Heart left ventricle (tissue), 13 donors: ENCODE results near the gene SLA2.

ENCODE experiments used
- POLR2A ChIP-seq, 2 donors: fragments of 450-650 bp; IDR thresholded peaks; one replicate each; pipeline ENCODE4 v1.6.1; 2017; ENCODE audit warnings: antibody characterized with exemption in 2 of 2, mild to moderate bottlenecking in 2 of 2, moderate library complexity in 2 of 2
- TF ChIP-seq, protein P1 (sequence below), 12 donors: fragments of 200-600 bp; sonication (generic) in 4 of 12; IDR thresholded peaks; one replicate each; pipeline versions ENCODE4 v1.5.0 to v1.8.0; 2018 to 2022; ENCODE audit warnings: antibody characterized with exemption in 12 of 12, mild to moderate bottlenecking in 5 of 12
- donor health status: ischemic (EF 13 %, LVEDD 7.1; RV severe dilation, severe dysfunction).
- donor health status: DM: no; HTN: yes; CAD: no.
- donor health status: DM: no; HTN: no; CAD: no.
- donor health status: ischemic (EF 25% LVEDD 6.9; RV normal size, moderate dysfunction).
- donor health status: ischemic (EF 25% LVEDD 5.7; RV mildly dilated, moderate dysfunction).
- donor health status: ischemic (EF 35%, LVEDD 5.7; RV mildly dilated, moderate dysfunction).
- donor health status: nonischemic (EF 11% LVEDD 7.7; RV severe dilation, severe dysfunction).
- donor health status: DM: yes; HTN: yes; CAD: no.
- donor health status: PGD.
- donor health status: ischemic (EF 29% LVEDD 5.4; RV normal size, mild dysfunction).
- donor health status: nonischemic (EF 23%, LVEDD 6.1; RV moderate dilation, normal function).

DNA sequence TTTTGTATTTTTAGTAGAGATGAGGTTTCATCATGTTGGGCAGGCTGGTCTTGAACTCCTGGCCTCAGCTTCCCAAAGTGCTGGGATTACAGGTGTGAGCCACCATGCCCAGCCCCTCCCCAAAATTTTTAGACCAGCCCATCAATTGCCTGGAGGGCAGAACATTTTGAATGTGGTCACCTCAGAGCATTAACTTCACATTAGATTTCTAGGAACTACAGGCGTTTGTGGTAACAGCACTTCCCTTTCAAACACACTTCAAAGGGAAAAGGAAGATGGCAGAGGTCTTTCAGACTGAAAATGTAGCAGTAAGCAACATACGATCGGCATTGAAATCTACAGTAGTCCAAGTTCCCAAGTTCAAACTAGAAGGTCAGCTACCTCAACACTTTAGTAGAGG lies 12.3 kb upstream of the SLA2 start:
- TF ChIP-seq, protein P1, sequence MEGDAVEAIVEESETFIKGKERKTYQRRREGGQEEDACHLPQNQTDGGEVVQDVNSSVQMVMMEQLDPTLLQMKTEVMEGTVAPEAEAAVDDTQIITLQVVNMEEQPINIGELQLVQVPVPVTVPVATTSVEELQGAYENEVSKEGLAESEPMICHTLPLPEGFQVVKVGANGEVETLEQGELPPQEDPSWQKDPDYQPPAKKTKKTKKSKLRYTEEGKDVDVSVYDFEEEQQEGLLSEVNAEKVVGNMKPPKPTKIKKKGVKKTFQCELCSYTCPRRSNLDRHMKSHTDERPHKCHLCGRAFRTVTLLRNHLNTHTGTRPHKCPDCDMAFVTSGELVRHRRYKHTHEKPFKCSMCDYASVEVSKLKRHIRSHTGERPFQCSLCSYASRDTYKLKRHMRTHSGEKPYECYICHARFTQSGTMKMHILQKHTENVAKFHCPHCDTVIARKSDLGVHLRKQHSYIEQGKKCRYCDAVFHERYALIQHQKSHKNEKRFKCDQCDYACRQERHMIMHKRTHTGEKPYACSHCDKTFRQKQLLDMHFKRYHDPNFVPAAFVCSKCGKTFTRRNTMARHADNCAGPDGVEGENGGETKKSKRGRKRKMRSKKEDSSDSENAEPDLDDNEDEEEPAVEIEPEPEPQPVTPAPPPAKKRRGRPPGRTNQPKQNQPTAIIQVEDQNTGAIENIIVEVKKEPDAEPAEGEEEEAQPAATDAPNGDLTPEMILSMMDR (IDR thresholded peaks at IDR 0.05): no peak
- TF ChIP-seq POLR2A (IDR thresholded peaks at IDR 0.05): no peak
